ENCODE data around the gene HOXC9.

HOXC9 gene

DNA sequence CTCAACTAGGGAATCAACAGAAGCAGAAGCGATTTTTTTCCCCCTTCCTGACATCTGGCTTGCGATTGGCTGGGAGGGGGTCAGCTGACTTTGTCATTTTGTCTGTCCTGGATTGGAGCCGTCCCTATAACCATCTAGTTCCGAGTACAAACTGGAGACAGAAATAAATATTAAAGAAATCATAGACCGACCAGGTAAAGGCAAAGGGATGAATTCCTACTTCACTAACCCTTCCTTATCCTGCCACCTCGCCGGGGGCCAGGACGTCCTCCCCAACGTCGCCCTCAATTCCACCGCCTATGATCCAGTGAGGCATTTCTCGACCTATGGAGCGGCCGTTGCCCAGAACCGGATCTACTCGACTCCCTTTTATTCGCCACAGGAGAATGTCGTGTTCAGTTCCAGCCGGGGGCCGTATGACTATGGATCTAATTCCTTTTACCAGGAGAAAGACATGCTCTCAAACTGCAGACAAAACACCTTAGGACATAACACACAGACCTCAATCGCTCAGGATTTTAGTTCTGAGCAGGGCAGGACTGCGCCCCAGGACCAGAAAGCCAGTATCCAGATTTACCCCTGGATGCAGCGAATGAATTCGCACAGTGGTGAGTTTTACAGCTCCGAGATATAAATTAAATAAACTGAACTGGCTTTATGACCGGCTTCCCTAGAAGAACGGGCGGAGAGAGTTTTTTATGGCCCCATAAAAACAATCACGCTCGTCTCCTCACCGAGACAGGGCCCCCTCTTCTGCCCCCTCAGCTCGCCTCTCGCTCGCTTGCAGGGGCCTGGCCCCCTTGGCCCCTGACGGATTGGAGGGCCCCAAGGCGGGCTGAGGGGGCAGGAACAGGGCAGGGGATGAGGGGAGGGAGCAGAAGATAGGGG, 28.6 kb downstream of the HOXC9 start, which contains the start of gene HOXC6:
Gene HOXC6 (plus strand): TSS at position 127 of the 888 bp plus-strand sequence. CDS start 82 bp downstream, at position 209.
- TF ChIP-seq, protein P1, sequence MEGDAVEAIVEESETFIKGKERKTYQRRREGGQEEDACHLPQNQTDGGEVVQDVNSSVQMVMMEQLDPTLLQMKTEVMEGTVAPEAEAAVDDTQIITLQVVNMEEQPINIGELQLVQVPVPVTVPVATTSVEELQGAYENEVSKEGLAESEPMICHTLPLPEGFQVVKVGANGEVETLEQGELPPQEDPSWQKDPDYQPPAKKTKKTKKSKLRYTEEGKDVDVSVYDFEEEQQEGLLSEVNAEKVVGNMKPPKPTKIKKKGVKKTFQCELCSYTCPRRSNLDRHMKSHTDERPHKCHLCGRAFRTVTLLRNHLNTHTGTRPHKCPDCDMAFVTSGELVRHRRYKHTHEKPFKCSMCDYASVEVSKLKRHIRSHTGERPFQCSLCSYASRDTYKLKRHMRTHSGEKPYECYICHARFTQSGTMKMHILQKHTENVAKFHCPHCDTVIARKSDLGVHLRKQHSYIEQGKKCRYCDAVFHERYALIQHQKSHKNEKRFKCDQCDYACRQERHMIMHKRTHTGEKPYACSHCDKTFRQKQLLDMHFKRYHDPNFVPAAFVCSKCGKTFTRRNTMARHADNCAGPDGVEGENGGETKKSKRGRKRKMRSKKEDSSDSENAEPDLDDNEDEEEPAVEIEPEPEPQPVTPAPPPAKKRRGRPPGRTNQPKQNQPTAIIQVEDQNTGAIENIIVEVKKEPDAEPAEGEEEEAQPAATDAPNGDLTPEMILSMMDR (conservative IDR thresholded peaks at IDR 0.05) = no peak
- peak within 1 kb of the TSS; percentile 89 for H3K27ac ChIP-seq

DNA sequence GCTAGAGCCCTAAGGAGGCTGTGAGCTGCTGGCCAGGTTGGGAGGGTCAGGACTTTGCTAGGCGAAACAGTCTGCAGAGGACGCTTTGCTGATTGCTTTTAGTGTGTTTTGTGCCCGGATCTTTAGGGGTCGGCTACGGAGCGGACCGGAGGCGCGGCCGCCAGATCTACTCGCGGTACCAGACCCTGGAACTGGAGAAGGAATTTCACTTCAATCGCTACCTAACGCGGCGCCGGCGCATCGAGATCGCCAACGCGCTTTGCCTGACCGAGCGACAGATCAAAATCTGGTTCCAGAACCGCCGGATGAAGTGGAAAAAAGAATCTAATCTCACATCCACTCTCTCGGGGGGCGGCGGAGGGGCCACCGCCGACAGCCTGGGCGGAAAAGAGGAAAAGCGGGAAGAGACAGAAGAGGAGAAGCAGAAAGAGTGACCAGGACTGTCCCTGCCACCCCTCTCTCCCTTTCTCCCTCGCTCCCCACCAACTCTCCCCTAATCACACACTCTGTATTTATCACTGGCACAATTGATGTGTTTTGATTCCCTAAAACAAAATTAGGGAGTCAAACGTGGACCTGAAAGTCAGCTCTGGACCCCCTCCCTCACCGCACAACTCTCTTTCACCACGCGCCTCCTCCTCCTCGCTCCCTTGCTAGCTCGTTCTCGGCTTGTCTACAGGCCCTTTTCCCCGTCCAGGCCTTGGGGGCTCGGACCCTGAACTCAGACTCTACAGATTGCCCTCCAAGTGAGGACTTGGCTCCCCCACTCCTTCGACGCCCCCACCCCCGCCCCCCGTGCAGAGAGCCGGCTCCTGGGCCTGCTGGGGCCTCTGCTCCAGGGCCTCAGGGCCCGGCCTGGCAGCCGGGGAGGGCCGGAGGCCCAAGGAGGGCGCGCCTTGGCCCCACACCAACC, 29.8 kb downstream of the HOXC9 start:
- TF ChIP-seq, protein P1 (conservative IDR thresholded peaks at IDR 0.05) = no peak
- H3K27ac ChIP-seq = no peak overlapping the region

DNA sequence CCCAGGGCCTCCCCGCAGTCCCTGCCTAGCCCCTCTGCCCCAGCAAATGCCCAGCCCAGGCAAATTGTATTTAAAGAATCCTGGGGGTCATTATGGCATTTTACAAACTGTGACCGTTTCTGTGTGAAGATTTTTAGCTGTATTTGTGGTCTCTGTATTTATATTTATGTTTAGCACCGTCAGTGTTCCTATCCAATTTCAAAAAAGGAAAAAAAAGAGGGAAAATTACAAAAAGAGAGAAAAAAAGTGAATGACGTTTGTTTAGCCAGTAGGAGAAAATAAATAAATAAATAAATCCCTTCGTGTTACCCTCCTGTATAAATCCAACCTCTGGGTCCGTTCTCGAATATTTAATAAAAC, 30.5 kb downstream of the HOXC9 start:
- H3K27ac ChIP-seq = no peak overlapping the region
- TF ChIP-seq, protein P1 (conservative IDR thresholded peaks at IDR 0.05) = no peak

DNA sequence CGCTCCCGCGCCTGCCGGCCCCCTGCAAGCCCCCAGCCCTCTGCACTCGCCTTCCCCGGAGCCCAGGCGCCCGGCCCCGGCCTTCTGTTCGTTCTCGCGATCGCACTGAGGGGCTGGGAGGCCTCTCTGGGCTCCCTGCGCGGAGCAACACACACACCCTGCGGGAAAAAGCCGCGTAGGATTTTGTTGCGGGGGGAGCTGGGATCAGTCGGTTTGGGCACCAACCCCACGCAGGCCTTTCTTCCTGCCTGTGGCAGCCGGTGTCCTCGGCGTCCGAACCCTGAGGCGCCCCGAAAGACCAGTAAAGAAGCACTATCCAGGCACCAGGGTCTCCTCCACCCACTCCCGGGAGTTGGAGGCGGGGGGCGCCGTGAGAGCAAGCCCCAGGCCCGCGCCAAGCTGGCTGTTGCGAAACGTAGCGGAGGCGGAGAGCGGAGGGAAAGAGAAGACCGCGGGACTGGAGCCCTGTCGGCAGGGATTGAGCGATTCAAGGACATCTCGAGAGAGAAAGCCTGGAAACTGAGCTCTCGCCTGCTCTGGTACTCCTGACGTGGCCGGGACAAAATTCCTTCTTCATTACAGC, 31.0 kb downstream of the HOXC9 start:
- no peak overlapping the region for H3K27ac ChIP-seq
- TF ChIP-seq, protein P1 (conservative IDR thresholded peaks at IDR 0.05) = no peak

DNA sequence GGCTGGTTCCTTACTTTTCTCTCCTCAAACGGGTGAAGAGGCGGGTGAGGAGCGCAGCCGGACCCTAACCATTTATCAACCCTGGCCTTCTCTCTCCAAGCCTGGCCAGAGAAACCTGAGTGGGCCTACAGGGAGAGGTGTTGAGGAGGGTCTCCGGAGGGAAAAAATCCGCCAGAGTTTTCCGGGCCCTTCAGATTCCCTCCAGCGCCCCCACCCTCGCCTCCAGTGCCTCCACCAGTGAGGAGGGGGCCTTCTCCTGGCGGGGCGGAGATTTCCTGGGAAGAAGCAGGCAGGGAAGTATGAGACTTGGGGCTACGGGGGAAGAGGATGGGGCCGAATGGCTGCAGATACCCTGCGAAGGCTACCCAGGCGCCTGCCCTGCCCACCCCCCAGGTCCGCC, 31.5 kb downstream of the HOXC9 start:
- no peak overlapping the region for H3K27ac ChIP-seq
- TF ChIP-seq, protein P1 (conservative IDR thresholded peaks at IDR 0.05) = no peak

DNA sequence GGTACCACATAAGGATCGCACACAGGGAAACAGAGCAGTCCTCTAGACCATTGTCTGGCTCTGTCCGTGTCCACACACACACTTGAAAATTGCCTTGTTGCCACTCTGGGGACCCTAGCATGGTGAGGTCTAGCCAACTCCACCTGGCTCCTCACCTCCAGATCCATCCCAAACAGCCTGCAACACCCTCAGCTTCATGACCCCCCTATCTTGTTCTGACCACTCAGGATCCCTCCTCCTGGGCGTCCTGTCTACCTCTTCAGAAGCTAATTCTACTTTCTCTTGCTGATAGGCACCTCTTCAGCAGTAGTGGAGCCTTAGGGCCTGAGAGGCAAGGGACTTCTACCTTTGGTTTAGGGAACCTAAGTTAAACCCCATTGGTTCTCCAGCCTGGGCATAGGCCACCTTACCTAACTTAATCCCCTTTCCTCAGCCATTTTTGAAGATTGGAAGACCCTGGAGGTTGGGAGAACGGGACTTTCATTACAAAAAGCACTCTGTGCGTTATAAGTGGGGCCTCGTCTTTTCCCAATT, 32.2 kb downstream of the HOXC9 start:
- TF ChIP-seq, protein P1 (conservative IDR thresholded peaks at IDR 0.05) = no peak; the same call in 1 of the 2 replicates
- H3K27ac ChIP-seq = peak overlapping the region; percentile 97; the same call in 1 of the 2 replicates
